PC-3 (cell line): ENCODE results near the gene PIK3R5.

ENCODE experiments used
- CTCF ChIP-seq: fragments of 300-600 bp; sonication (generic); conservative IDR thresholded peaks from 2 replicates; pipeline ENCODE4 v1.5.1; 2017; ENCODE audit warnings: antibody characterized with exemption, low read depth, mild to moderate bottlenecking, low read length
- EZH2 ChIP-seq: fragments of 300-600 bp; sonication (generic); IDR thresholded peaks from one replicate; pipeline ENCODE4 v1.6.1; 2017; ENCODE audit warnings: antibody characterized with exemption, mild to moderate bottlenecking, low read length; ENCODE audit not compliant: unreplicated experiment
- EZH2phosphoT487 ChIP-seq: fragments of 300-600 bp; sonication (generic); IDR thresholded peaks from 2 replicates; pipeline ENCODE4 v1.6.1; 2018; ENCODE audit warnings: mild to moderate bottlenecking, antibody characterized with exemption, low read length, borderline replicate concordance

DNA sequence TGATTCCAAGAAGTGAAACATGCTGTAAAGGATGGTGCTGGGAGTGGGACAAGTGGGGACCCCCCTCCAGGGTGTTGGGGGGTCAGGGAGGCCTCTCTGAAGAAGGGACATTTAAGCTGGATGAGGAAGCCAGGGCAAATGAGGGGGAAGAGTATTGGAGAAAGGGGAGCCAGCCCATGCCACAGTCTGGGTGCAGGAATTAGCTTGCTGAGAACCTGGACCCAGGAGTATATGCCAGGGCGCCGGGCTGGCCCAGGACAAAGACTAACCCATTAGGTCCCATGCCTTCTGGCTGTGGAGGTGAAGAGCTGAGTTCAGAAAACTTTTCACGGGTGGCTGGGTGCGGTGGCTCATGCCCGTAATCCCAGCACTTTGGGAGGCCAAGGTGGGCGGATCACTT is 52.4 kb downstream of the PIK3R5 start:
- TF ChIP-seq EZH2: no peak
- TF ChIP-seq CTCF: no peak
- no peak for TF ChIP-seq EZH2phosphoT487
